ENCODE results near the gene ZNG1A. TPM values are rescaled to one million over a fixed set of nuclear protein-coding genes. Genes with fewer than 3 reads are reported as not detected.
"Not testable (repeated sequence)": the region's sequence is repeated elsewhere in the genome, so short reads cannot be mapped to it uniquely, and the experiment has no call there.

ZNG1A gene
- total and polyA plus RNA-seq, 4 donors = 37.5 to 51.4 (median 42.0) TPM

- Histone ChIP-seq H3K4me1 (ENCODE audit: control insufficient read depth, insufficient read depth, low read length) (no peaks in the 10 kb centered on the region), H3K36me3 (ENCODE audit: control insufficient read depth, insufficient read depth, low read length) (no peaks in the 10 kb centered on the region), H3K4me3 (ENCODE audit: low read depth, low read length) (no peak overlapping the region), H3K27ac (ENCODE audit: low read depth, low read length) (no peak overlapping the region), H3K9me3 (ENCODE audit: control insufficient read depth, insufficient read depth, low read length) (no peaks in the 10 kb centered on the region), H3K27me3 (ENCODE audit: control insufficient read depth, insufficient read depth, low read length) (peaks cover 11% of the 10 kb centered on the region)
- peak in 1 of 6 donors; percentile 0 for DNase-seq (ENCODE audit: low read depth in 4 of 6, low spot score in 6 of 6)
- WGBS (ENCODE audit: insufficient coverage) = 84% methylated on average over 12 of the region's 14 CpGs
These were observed 30.4 kb upstream of the ZNG1A start for GRCh38 chr9:209143-209758.

GRCh38 chr9:206481-206880 is 27.6 kb upstream of the ZNG1A start:
- H3K4me1 ChIP-seq (ENCODE audit: control insufficient read depth, insufficient read depth, low read length) = no peaks in the 10 kb centered on the region
- H3K36me3 ChIP-seq (ENCODE audit: control insufficient read depth, insufficient read depth, low read length) = no peaks in the 10 kb centered on the region
- H3K4me3 ChIP-seq (ENCODE audit: low read depth, low read length) = no peak overlapping the region
- no peak overlapping the region for H3K27ac ChIP-seq (ENCODE audit: low read depth, low read length)
- no peak for DNase-seq (ENCODE audit: low read depth in 4 of 6, low spot score in 6 of 6)
- WGBS (ENCODE audit: insufficient coverage) = no CpG with 5 or more reads among the region's 1 CpG
- peaks cover 3% of the 10 kb centered on the region for H3K27me3 ChIP-seq (ENCODE audit: control insufficient read depth, insufficient read depth, low read length)
- no peaks in the 10 kb centered on the region for H3K9me3 ChIP-seq (ENCODE audit: control insufficient read depth, insufficient read depth, low read length)

GRCh38 chr9:199601-200000 is 20.7 kb upstream of the ZNG1A start:
- not testable (repeated sequence) for H3K4me1 ChIP-seq (ENCODE audit: control insufficient read depth, insufficient read depth, low read length); H3K36me3 ChIP-seq (ENCODE audit: control insufficient read depth, insufficient read depth, low read length); H3K27ac ChIP-seq (ENCODE audit: low read depth, low read length); DNase-seq (ENCODE audit: low read depth in 4 of 6, low spot score in 6 of 6); H3K9me3 ChIP-seq (ENCODE audit: control insufficient read depth, insufficient read depth, low read length); H3K4me3 ChIP-seq (ENCODE audit: low read depth, low read length); H3K27me3 ChIP-seq (ENCODE audit: control insufficient read depth, insufficient read depth, low read length)
- WGBS (ENCODE audit: insufficient coverage) = no CpG with 5 or more reads among the region's 1 CpG

- DNase-seq (ENCODE audit: low read depth in 4 of 6, low spot score in 6 of 6) = peak in 1 of 6 donors; percentile 1
- H3K9me3 ChIP-seq (ENCODE audit: control insufficient read depth, insufficient read depth, low read length); H3K36me3 ChIP-seq (ENCODE audit: control insufficient read depth, insufficient read depth, low read length); H3K4me1 ChIP-seq (ENCODE audit: control insufficient read depth, insufficient read depth, low read length); H3K4me3 ChIP-seq (ENCODE audit: low read depth, low read length); H3K27me3 ChIP-seq (ENCODE audit: control insufficient read depth, insufficient read depth, low read length); H3K27ac ChIP-seq (ENCODE audit: low read depth, low read length): not testable (repeated sequence)
- WGBS (ENCODE audit: insufficient coverage) = no CpG with 5 or more reads among the region's 23 CpGs
These were observed 573 bp downstream of the ZNG1A start for GRCh38 chr9:178140-178825.

GRCh38 chr9:169757-170156 is 9.1 kb downstream of the ZNG1A start:
- H3K4me1 ChIP-seq (ENCODE audit: control insufficient read depth, insufficient read depth, low read length); H3K27ac ChIP-seq (ENCODE audit: low read depth, low read length); H3K9me3 ChIP-seq (ENCODE audit: control insufficient read depth, insufficient read depth, low read length); H3K27me3 ChIP-seq (ENCODE audit: control insufficient read depth, insufficient read depth, low read length); H3K4me3 ChIP-seq (ENCODE audit: low read depth, low read length); H3K36me3 ChIP-seq (ENCODE audit: control insufficient read depth, insufficient read depth, low read length); DNase-seq (ENCODE audit: low read depth in 4 of 6, low spot score in 6 of 6): not testable (repeated sequence)
- no CpG with 5 or more reads among the region's 3 CpGs for WGBS (ENCODE audit: insufficient coverage)

- H3K4me3 ChIP-seq (ENCODE audit: low read depth, low read length); H3K4me1 ChIP-seq (ENCODE audit: control insufficient read depth, insufficient read depth, low read length); H3K36me3 ChIP-seq (ENCODE audit: control insufficient read depth, insufficient read depth, low read length); H3K27me3 ChIP-seq (ENCODE audit: control insufficient read depth, insufficient read depth, low read length); H3K27ac ChIP-seq (ENCODE audit: low read depth, low read length); H3K9me3 ChIP-seq (ENCODE audit: control insufficient read depth, insufficient read depth, low read length): not testable (repeated sequence)
- WGBS (ENCODE audit: insufficient coverage) = no CpG with 5 or more reads among the region's 1 CpG
- peak in 1 of 6 donors; percentile 8 for DNase-seq (ENCODE audit: low read depth in 4 of 6, low spot score in 6 of 6)
These were observed 19.0 kb downstream of the ZNG1A start for GRCh38 chr9:159871-160270.

GRCh38 chr9:151173-151572 is 27.7 kb downstream of the ZNG1A start:
- not testable (repeated sequence) for H3K27ac ChIP-seq (ENCODE audit: low read depth, low read length); DNase-seq (ENCODE audit: low read depth in 4 of 6, low spot score in 6 of 6); H3K36me3 ChIP-seq (ENCODE audit: control insufficient read depth, insufficient read depth, low read length); H3K27me3 ChIP-seq (ENCODE audit: control insufficient read depth, insufficient read depth, low read length); H3K4me1 ChIP-seq (ENCODE audit: control insufficient read depth, insufficient read depth, low read length); H3K4me3 ChIP-seq (ENCODE audit: low read depth, low read length); H3K9me3 ChIP-seq (ENCODE audit: control insufficient read depth, insufficient read depth, low read length)

- not testable (repeated sequence) for H3K27me3 ChIP-seq (ENCODE audit: control insufficient read depth, insufficient read depth, low read length)
- 98% methylated on average over 13 of the region's 17 CpGs for WGBS (ENCODE audit: insufficient coverage)
These were observed 39.0 kb downstream of the ZNG1A start for GRCh38 chr9:139880-140279.

GRCh38 chr9:117995-118467 is 60.8 kb downstream of the ZNG1A start, which contains the start of gene FOXD4:
Gene FOXD4, minus strand, starts transcription at chr9:118417. Its CDS starts 298 bp downstream, at chr9:118119.
- WGBS (ENCODE audit: insufficient coverage) = 8% methylated on average over 15 of the region's 30 CpGs
- not testable (repeated sequence) for H3K36me3 ChIP-seq (ENCODE audit: control insufficient read depth, insufficient read depth, low read length); H3K27ac ChIP-seq (ENCODE audit: low read depth, low read length); H3K4me3 ChIP-seq (ENCODE audit: low read depth, low read length); H3K9me3 ChIP-seq (ENCODE audit: control insufficient read depth, insufficient read depth, low read length)
- H3K27me3 ChIP-seq (ENCODE audit: control insufficient read depth, insufficient read depth, low read length) = peaks cover 32% of the 10 kb centered on the region
- H3K4me1 ChIP-seq (ENCODE audit: control insufficient read depth, insufficient read depth, low read length) = peaks cover 17% of the 10 kb centered on the region
- peak in 2 of 6 donors; percentile 4 to 7 for DNase-seq (ENCODE audit: low read depth in 4 of 6, low spot score in 6 of 6)

More at GRCh38 chr9:139880-140279, 39.0 kb downstream of the ZNG1A start:
- H3K4me1 ChIP-seq (ENCODE audit: control insufficient read depth, insufficient read depth, low read length); H3K9me3 ChIP-seq (ENCODE audit: control insufficient read depth, insufficient read depth, low read length); H3K4me3 ChIP-seq (ENCODE audit: low read depth, low read length); H3K36me3 ChIP-seq (ENCODE audit: control insufficient read depth, insufficient read depth, low read length); DNase-seq (ENCODE audit: low read depth in 4 of 6, low spot score in 6 of 6); H3K27ac ChIP-seq (ENCODE audit: low read depth, low read length): not testable (repeated sequence)
